GM12864 (cell line): ENCODE measurements around the gene MOB3A.
"Not testable (repeated sequence)": the region's sequence is repeated elsewhere in the genome, so short reads cannot be mapped to it uniquely, and the experiment has no call there.

ENCODE experiments used
- DNase-seq: peaks from one replicate; pipeline ENCODE4 v3.0.0-alpha.2; 2011; ENCODE audit warnings: low read depth
- H3K4me3 ChIP-seq: 2 replicates; pipeline ENCODE4 v1.5.1; 2011; ENCODE audit warnings: mild to moderate bottlenecking, low read depth, low read length, control low read depth
- TF ChIP-seq, protein P1 (sequence below): IDR thresholded peaks from 2 replicates; pipeline ENCODE4 v1.5.1; 2011; ENCODE audit warnings: low read depth, mild to moderate bottlenecking, moderate library complexity, low read length, control low read depth, inconsistent platforms; ENCODE audit errors: missing control alignments

The MOB3A gene

DNA sequence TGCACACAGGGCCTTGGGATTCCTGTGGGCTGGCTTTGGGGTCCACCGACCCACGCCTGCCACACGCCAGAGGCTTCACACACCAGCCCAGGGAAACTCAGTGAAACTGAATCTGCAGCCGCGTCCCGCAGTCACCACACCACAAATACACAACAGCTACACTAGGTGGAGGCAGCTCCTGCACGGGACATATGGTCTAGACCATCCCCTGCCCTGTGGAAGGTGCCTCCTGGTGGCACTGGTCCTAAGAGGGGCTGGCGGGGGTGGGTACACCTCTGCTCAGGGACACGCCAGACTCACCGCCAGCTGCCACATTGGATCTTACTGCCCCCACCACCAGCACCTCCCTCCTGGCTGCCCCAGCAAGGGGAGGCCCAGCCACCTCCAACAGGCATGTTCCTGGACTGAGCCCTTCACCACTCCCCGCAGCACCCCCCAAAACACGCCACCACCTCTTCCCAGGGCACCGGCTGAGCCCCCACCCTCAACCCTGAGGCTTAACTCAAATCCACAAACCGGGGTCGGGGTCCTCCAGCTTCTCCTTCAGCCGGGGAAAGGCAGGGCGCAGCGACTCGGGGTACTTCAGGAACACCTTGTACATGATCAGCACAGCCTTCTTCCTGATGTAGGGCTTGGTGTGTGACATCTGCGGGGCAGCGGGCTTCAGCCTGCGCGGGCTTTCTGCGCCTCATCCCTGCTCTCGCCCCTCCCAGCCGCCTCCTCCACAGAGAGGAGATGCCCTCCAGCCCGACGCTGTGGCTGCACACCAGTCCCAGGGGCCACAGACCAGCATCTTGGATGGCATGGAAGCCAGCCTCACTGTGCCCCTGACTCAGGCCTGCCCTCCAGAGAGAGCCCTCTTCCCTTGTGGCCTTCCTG is 34.0 kb upstream of the MOB3A start:
- TF ChIP-seq, protein P1, sequence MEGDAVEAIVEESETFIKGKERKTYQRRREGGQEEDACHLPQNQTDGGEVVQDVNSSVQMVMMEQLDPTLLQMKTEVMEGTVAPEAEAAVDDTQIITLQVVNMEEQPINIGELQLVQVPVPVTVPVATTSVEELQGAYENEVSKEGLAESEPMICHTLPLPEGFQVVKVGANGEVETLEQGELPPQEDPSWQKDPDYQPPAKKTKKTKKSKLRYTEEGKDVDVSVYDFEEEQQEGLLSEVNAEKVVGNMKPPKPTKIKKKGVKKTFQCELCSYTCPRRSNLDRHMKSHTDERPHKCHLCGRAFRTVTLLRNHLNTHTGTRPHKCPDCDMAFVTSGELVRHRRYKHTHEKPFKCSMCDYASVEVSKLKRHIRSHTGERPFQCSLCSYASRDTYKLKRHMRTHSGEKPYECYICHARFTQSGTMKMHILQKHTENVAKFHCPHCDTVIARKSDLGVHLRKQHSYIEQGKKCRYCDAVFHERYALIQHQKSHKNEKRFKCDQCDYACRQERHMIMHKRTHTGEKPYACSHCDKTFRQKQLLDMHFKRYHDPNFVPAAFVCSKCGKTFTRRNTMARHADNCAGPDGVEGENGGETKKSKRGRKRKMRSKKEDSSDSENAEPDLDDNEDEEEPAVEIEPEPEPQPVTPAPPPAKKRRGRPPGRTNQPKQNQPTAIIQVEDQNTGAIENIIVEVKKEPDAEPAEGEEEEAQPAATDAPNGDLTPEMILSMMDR, result no peak
- H3K4me3 ChIP-seq, result no peak overlapping the region
- DNase-seq, result no peak

DNA sequence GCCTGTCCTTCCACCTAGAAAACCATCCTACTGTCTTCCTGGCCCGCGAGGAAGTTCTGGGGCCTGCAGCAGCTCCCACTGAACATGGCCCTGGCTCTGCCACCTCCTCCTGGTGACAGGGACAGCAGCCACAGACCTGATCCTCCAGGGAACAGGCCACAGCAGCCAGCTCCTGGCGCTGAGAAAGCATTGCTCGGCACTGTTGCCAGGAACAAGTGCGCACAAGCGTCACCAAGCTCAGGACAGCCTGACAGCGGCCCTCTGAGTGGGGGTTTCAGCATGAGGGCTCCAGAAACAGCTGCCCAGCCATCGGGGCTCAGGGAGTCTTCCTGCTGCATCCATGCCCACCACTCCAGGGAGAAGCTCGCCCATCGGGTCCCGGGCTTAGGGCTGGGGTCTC is 33.4 kb upstream of the MOB3A start:
- DNase-seq, result no peak
- TF ChIP-seq, protein P1, result no peak
- H3K4me3 ChIP-seq, result no peak overlapping the region

DNA sequence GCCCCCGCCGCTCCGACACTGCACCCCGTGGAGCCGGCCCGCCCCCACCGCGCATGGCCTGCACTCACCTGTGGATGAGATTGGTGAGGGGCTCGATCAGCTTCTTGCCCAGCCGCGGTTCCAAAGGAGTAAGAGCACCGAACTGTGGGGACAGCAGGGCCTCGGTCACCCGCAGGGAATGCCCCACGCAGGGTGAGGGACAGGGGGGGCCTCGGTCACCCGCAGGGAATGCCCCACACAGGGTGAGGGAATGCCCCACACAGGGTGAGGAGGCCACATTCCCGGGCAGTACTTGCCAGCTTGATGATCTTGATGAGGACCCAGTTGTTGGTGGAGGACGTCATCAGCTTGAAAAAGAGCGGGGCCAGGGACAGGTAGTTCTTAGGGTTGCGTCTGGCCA is 32.9 kb upstream of the MOB3A start:
- TF ChIP-seq, protein P1, result no peak
- no peak for DNase-seq
- H3K4me3 ChIP-seq, result no peak overlapping the region

DNA sequence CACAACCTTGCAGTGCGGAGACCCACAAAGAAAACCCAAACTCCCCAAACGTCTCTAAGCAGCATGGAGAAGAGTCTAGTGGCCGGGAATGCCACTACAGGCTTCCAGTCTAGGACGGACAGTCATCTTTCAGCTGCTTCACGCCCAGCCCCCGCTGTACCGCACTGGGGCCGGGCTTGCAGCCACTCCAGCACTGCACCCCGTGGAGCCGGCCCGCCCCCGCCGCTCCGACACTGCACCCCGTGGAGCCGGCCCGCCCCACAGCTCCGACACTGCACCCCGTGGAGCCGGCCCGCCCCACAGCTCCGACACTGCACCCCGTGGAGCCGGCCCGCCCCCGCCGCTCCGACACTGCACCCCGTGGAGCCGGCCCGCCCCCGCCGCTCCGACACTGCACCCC is 32.1 kb upstream of the MOB3A start:
- DNase-seq, H3K4me3 ChIP-seq: not testable (repeated sequence)

DNA sequence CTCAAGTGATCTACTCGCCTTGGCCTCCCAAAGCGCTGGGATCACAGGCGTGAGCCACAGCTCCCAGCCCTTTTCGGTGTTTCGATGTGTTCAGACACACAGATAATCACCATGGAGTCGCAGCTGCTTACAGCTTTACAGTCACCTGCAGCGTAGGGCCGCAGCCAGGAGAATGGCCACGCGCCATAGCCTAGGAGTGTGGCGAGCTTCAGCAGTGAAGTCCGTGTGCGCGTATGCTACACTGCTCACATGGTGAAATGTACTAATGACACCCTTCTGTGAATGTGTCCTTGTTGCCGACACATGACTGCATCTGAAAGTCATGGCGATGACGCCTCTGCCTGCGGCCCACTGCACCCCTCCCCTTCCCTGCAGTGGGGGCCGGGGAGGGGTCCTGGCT is 31.6 kb upstream of the MOB3A start:
- H3K4me3 ChIP-seq, result no peak overlapping the region
- TF ChIP-seq, protein P1, result no peak
- DNase-seq, result no peak

DNA sequence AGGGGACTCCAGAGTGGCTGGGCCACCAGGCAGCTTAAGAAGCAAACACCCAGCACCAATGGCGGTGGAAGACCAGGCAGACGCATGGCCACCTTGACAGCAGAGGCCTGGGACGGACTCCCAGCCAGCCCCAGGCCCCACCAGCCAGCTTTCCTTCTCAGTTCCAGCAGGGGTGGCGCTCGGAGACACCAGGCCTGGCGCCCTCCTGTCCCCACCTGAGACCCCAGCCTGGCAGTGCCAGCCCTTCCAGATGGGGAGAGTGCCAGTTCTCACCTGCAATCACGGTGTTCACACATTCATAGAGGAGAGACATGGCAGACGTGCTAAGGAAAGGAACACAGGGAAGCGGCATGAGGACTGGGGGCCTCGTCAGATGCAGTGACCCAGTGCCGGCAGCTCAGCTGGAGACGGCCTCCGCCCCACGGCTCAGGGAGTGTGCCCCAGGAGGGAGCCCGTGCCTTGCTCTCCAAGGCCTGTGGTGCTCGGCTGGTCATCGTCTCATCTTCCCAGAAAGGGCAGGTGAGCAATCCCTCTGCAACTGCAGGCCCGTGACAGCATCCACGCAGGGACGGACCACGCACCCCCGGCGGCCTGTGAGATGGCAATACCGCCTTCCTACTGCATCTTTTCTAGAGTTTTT is 30.9 kb upstream of the MOB3A start:
- DNase-seq, result no peak
- TF ChIP-seq, protein P1, result no peak
- H3K4me3 ChIP-seq, result no peak overlapping the region

DNA sequence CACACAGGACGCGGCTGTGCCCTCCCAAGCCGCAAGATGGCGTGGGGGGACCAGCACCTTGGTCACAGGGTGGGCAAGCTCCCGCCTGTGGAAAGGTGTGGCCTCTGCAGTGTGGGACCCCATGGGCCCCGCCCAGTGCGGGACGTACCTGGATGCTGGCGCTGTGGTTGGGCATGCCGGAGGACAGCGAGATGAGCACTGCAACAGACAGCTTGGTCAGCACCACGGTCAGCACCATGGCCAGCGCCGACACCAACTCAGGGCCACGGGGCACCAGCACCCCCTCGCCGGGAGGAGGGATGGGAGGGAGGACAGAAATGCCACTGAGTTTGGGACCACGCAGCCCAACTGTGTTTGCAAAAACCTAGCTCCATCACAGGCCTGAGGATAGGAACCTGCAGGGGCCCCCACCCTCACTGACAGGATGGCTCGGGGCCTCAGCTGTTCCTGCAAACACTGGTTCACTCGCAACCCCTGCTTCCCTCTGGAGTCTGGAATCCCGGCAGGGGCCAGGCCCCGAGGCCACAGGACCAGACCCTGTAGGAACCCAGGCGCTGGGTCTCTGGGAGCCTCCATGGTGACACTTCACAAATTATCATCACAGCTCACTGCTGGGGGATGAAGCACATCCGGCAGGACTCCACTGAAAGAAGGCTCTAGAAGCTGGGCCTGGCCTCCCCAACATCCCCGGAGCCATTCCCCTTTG is 27.7 kb upstream of the MOB3A start:
- TF ChIP-seq, protein P1, result no peak
- H3K4me3 ChIP-seq, result no peak overlapping the region
- DNase-seq, result no peak
